Activated naive CD8-positive, alpha-beta T cell treated with anti-CD3 and anti-CD28 coated beads for 36 hours (primary cell): ENCODE data around the gene PSMB5. TPM values are rescaled to one million over a fixed set of nuclear protein-coding genes. Genes with fewer than 3 reads are reported as not detected.
"Not testable (repeated sequence)": the region's sequence is repeated elsewhere in the genome, so short reads cannot be mapped to it uniquely, and the experiment has no call there.

Experiments
- DNase-seq: peaks from one replicate; pipeline ENCODE4 v3.0.0; 2021
- H3K27ac Mint-ChIP-seq: one replicate; pipeline ENCODE4 v1.8.0; 2022; ENCODE audit warnings: mild to moderate bottlenecking, moderate library complexity, mixed read lengths
- H3K27me3 Mint-ChIP-seq: one replicate; pipeline ENCODE4 v1.8.0; 2022; ENCODE audit warnings: mild to moderate bottlenecking, mixed read lengths
- H3K36me3 Mint-ChIP-seq: one replicate; pipeline ENCODE4 v1.8.0; 2021; ENCODE audit warnings: mild to moderate bottlenecking, mixed read lengths
- H3K4me1 Mint-ChIP-seq: one replicate; pipeline ENCODE4 v1.8.0; 2021; ENCODE audit warnings: mixed read lengths
- H3K4me3 Mint-ChIP-seq: one replicate; pipeline ENCODE4 v1.8.0; 2022; ENCODE audit warnings: mild to moderate bottlenecking, moderate library complexity, mixed read lengths
- H3K9me3 Mint-ChIP-seq: one replicate; pipeline ENCODE4 v1.8.0; 2022; ENCODE audit warnings: mixed read lengths
- total RNA-seq, 2 experiments: library from RNA; stranded (reverse); gene quantifications; one replicate each; pipeline ENCODE4 v1.2.3, GENCODE V29; 2021

PSMB5 gene
- total RNA-seq, 2 experiments from 2014 or later, result 162 to 164 TPM

GRCh38 chr14:23018107-23018506 lies 16.6 kb downstream of the PSMB5 start:
- H3K36me3 Mint-ChIP-seq, result peaks cover 4% of the 10 kb centered on the region
- no peak for DNase-seq
- H3K27me3 Mint-ChIP-seq, result no peaks in the 10 kb centered on the region
- H3K27ac Mint-ChIP-seq, result no peak overlapping the region
- no peak overlapping the region for H3K4me3 Mint-ChIP-seq
- H3K4me1 Mint-ChIP-seq, result peaks cover 6% of the 10 kb centered on the region
- H3K9me3 Mint-ChIP-seq, result no peaks in the 10 kb centered on the region

GRCh38 chr14:23017091-23017490 lies 17.6 kb downstream of the PSMB5 start:
- H3K4me1 Mint-ChIP-seq, result peaks cover 1% of the 10 kb centered on the region
- H3K36me3 Mint-ChIP-seq, result no peaks in the 10 kb centered on the region
- H3K27ac Mint-ChIP-seq, result no peak overlapping the region
- DNase-seq, result no peak
- H3K4me3 Mint-ChIP-seq, result no peak overlapping the region
- no peaks in the 10 kb centered on the region for H3K27me3 Mint-ChIP-seq
- no peaks in the 10 kb centered on the region for H3K9me3 Mint-ChIP-seq

DNA sequence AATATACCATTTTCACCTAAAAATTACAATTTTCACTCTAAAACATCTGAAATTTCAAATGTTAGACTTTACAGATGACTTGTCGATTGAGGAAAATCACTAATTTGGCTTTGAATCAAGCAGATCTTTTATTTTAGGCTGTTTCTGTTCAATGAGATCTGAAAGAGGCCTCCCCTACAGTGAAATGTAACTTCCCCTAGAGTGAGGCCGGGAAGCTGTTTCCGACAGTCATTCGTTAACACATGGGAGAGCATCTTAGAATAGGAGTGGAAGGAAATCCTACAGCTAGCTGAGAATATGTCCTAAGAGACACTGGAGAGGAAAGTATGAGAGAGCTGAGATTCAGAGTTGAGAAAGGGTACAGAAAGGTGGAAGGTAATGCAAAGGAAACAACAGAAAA lies 19.1 kb downstream of the PSMB5 start:
- Mint-ChIP-seq H3K4me3 (no peak overlapping the region), H3K4me1 (peaks cover under 1% of the 10 kb centered on the region), H3K36me3 (no peaks in the 10 kb centered on the region), H3K27ac (no peak overlapping the region), H3K9me3 (no peaks in the 10 kb centered on the region), H3K27me3 (no peaks in the 10 kb centered on the region)
- no peak for DNase-seq

DNA sequence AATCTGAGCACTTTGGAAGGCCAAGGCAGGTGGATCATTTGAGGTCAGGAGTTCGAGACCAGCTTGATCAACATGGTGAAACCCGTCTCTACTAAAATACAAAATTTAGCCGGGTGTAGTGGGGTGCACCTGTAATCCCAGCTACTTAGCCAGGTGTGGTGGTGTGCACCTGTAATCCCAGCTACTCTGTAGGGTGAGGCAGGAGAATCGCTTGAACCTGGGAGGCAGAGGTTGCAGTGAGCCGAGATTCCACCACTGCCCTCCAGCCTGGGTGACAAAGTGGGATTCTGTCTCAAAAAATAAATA lies 21.0 kb downstream of the PSMB5 start:
- not testable (repeated sequence) for DNase-seq, H3K27ac Mint-ChIP-seq, H3K36me3 Mint-ChIP-seq, H3K27me3 Mint-ChIP-seq, H3K4me3 Mint-ChIP-seq, H3K9me3 Mint-ChIP-seq
- peaks cover 13% of the 10 kb centered on the region for H3K4me1 Mint-ChIP-seq

GRCh38 chr14:23013054-23013748 lies 21.5 kb downstream of the PSMB5 start:
- Mint-ChIP-seq H3K4me1 (peaks cover 18% of the 10 kb centered on the region), H3K27me3 (no peaks in the 10 kb centered on the region), H3K36me3 (peaks cover 4% of the 10 kb centered on the region), H3K4me3 (no peak overlapping the region), H3K27ac (no peak overlapping the region), H3K9me3 (no peaks in the 10 kb centered on the region)
- no peak for DNase-seq

DNA sequence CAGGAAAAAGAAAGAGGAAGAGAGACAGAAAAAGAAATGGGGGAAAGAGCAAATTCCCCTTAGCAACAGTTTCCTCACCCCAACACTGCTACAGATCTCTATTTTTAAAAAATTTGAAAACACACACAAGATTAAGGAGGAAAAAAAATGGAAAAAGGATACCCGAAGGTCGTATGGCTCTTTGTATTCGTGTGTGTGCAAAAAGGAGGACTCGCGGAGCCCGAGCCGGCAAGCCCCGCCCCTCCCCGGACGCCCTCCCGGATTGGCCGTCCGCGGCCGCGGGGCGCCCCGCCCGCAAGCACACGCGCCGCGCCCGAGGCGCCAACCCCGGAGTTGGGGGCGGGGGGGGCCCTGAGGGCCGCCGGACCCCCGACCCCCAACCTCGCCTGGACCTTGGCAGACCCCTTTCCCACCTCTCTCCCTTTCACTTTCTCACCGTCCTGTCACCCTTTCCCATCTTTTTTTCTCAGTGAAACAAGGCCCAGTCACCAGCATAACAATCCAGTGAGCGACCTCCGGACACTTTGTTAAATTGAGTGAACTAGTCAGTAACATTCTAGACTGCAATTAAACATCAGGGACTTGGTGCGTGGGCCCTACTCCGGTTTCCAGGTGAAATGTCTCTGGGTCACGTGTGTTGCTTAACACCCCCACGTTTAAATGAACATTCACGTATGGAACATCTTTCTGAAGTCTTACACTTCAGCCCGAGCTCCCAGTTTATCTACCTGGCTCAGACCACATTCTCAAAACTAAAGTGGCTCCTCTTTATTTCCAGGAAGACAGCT lies 24.6 kb downstream of the PSMB5 start, which contains the start of gene C14orf93:
Gene C14orf93 (minus strand): TSS at position 205 of the 788 bp plus-strand sequence. CDS start 11,120 bp downstream, outside the sequence.
- Mint-ChIP-seq H3K9me3 (no peaks in the 10 kb centered on the region), H3K4me1 (peaks cover 35% of the 10 kb centered on the region), H3K27me3 (no peaks in the 10 kb centered on the region), H3K4me3 (peak within 1 kb of the TSS; percentile 88), H3K27ac (peak within 1 kb of the TSS; percentile 92), H3K36me3 (peaks cover 5% of the 10 kb centered on the region)
- peak; percentile 88 for DNase-seq

- peaks cover 35% of the 10 kb centered on the region for H3K4me1 Mint-ChIP-seq
- H3K27me3 Mint-ChIP-seq, result no peaks in the 10 kb centered on the region
- H3K4me3 Mint-ChIP-seq, result peak overlapping the region; percentile 88
- H3K36me3 Mint-ChIP-seq, result peaks cover 5% of the 10 kb centered on the region
- no peaks in the 10 kb centered on the region for H3K9me3 Mint-ChIP-seq
- no peak for DNase-seq
- peak overlapping the region; percentile 91 for H3K27ac Mint-ChIP-seq
Measured at GRCh38 chr14:23009483-23009938, 25.2 kb downstream of the PSMB5 start.

GRCh38 chr14:23008831-23009230 lies 25.9 kb downstream of the PSMB5 start:
- Mint-ChIP-seq H3K4me1 (peaks cover 35% of the 10 kb centered on the region), H3K9me3 (no peaks in the 10 kb centered on the region), H3K27me3 (no peaks in the 10 kb centered on the region), H3K27ac (peak overlapping the region; percentile 22), H3K36me3 (peaks cover 5% of the 10 kb centered on the region), H3K4me3 (peak overlapping the region; percentile 88)
- DNase-seq, result no peak

DNA sequence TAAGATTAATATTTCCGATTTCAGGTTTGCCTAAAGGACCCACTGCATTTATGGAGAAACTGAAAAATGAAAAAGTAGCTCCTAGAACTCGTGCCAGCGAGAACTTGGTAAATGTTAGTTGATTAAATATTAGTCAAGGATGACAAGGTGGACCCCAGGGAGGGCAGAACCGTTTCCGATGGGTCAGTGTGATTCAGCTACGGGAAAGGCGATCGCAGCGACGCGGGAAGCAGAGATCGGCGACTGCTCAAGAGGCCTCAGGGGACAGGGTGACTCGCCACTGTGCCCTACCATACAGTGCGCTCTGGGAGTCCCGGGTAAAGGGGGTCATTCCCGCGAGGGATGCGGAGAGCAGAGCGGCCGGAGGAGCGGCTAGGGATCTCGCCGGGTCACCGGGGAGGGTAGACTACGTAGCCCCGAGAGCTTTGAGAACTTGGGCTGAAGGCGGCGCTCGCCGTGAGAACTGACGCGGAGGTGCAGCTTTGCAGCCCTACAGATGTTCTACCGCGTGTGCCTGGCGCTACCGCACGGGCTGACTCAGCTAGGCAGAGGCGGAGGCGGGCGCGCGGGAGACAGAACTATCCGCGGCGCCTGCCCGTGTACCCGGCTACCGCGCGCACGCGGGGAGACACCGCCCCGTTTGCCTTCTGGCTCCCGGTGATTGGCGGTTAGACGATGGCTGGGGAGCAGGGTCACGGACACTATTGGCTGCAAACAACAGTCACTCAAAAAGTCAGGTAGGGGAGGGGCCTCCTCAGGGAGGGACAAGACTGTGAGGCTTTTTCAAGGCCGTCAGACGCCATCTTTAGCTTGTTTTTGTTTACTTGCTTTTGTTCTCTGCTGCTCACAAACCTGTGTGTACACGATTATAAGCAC lies 27.9 kb downstream of the PSMB5 start:
- H3K27ac Mint-ChIP-seq, result peak overlapping the region; percentile 98
- peak; percentile 99 for DNase-seq
- peaks cover 35% of the 10 kb centered on the region for H3K4me1 Mint-ChIP-seq
- no peaks in the 10 kb centered on the region for H3K9me3 Mint-ChIP-seq
- peak overlapping the region; percentile 96 for H3K4me3 Mint-ChIP-seq
- H3K36me3 Mint-ChIP-seq, result peaks cover 5% of the 10 kb centered on the region
- no peaks in the 10 kb centered on the region for H3K27me3 Mint-ChIP-seq

DNA sequence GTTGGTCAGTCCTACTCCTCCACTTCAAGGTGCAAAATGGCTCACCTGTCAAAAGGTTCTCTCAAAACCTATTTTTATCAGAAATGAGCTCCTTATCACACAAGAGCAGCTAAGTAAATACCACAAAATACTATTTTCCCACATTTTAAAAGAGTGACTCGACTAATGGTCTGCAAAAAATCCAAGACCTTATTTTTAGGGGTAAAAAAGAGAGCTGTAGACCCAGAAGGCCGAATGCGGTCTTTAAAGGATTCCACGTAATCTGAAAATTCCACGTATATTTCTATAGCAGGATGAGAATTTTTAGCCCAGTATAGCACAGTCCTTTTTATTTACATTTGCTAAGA lies 28.5 kb downstream of the PSMB5 start:
- peaks cover 5% of the 10 kb centered on the region for H3K36me3 Mint-ChIP-seq
- no peaks in the 10 kb centered on the region for H3K9me3 Mint-ChIP-seq
- peak overlapping the region; percentile 98 for H3K27ac Mint-ChIP-seq
- no peak for DNase-seq
- H3K27me3 Mint-ChIP-seq, result no peaks in the 10 kb centered on the region
- peak overlapping the region; percentile 96 for H3K4me3 Mint-ChIP-seq
- peaks cover 35% of the 10 kb centered on the region for H3K4me1 Mint-ChIP-seq

- H3K9me3 Mint-ChIP-seq, result no peaks in the 10 kb centered on the region
- no peaks in the 10 kb centered on the region for H3K27me3 Mint-ChIP-seq
- H3K4me1 Mint-ChIP-seq, result peaks cover 38% of the 10 kb centered on the region
- H3K36me3 Mint-ChIP-seq, result peaks cover 5% of the 10 kb centered on the region
- H3K27ac Mint-ChIP-seq, result peak overlapping the region; percentile 98
- DNase-seq, result no peak
- H3K4me3 Mint-ChIP-seq, result peak overlapping the region; percentile 96
Measured at GRCh38 chr14:23005451-23006187, 29.1 kb downstream of the PSMB5 start.

DNA sequence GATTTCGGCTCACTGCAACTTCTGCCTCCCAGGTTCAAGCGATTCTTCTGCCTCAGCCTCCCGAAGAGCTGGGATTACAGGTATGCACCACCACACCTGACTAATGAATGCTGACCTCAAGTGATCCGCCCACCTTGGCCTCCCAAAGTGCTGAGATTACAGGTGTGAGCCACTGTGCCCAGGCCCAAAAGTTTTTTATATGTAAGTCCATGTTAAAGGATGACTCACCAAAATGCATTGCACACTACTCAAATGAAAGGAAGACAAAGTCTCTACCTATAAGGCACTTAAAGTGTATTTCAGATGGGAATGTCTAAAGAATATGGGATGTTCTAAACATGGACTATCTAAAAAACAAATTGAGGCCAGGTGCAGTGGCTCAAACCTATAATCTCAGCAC lies 30.4 kb downstream of the PSMB5 start:
- H3K36me3 Mint-ChIP-seq, H3K4me3 Mint-ChIP-seq, DNase-seq, H3K27me3 Mint-ChIP-seq, H3K27ac Mint-ChIP-seq, H3K9me3 Mint-ChIP-seq: not testable (repeated sequence)
- peaks cover 30% of the 10 kb centered on the region for H3K4me1 Mint-ChIP-seq

- H3K36me3 Mint-ChIP-seq, result peaks cover 2% of the 10 kb centered on the region
- no peaks in the 10 kb centered on the region for H3K9me3 Mint-ChIP-seq
- no peaks in the 10 kb centered on the region for H3K27me3 Mint-ChIP-seq
- no peak overlapping the region for H3K27ac Mint-ChIP-seq
- peaks cover 16% of the 10 kb centered on the region for H3K4me1 Mint-ChIP-seq
- no peak for DNase-seq
- no peak overlapping the region for H3K4me3 Mint-ChIP-seq
Measured at GRCh38 chr14:23002592-23002991, 32.1 kb downstream of the PSMB5 start.

DNA sequence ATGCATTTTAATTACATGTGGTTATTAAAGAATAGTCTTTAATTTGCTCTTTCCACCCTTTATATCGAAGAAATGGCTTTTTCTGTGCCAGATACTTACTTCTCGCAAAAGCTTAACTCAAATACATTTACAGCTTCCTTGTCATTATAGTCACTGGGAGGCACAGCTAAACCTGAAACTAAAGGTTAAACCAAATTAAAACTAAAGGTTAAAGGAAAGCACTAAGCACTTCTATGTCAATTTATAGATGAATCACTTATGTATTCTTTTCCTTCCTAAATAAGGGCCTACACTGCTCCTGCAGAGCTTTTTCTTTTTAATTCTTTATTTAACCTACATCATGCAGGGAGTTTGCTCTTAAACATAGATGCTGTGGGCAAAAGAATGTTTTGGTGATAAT lies 33.8 kb downstream of the PSMB5 start:
- H3K27me3 Mint-ChIP-seq, result no peaks in the 10 kb centered on the region
- no peak for DNase-seq
- peaks cover 5% of the 10 kb centered on the region for H3K4me1 Mint-ChIP-seq
- no peak overlapping the region for H3K27ac Mint-ChIP-seq
- no peaks in the 10 kb centered on the region for H3K36me3 Mint-ChIP-seq
- no peaks in the 10 kb centered on the region for H3K9me3 Mint-ChIP-seq
- H3K4me3 Mint-ChIP-seq, result no peak overlapping the region
